Endometrium (tissue), 2 donors: Measurements from ENCODE around the gene TRIP12.
A peak's percentile ranks its signal among the peaks of the same experiment; 100 is the strongest.
"Not testable (repeated sequence)": the region's sequence is repeated elsewhere in the genome, so short reads cannot be mapped to it uniquely, and the experiment has no call there.

Experiments used
- FAIRE-seq: peaks from 2 replicates; lab custom pipeline; 2012; peaks lifted over from hg19 to GRCh38; lab: Jason Lieb, UNC
- donor health status: control.
- donor health status: control.

The TRIP12 gene

GRCh38 chr2:229921892-229922448 is at the start of gene TRIP12:
Gene TRIP12 (minus strand): TSS chr2:229922009. CDS start chr2:229880079, 41,930 bp downstream.
- peak; percentile 45 for FAIRE-seq

GRCh38 chr2:229971298-229971790 is 49.5 kb upstream of the TRIP12 start:
- no peak for FAIRE-seq

- FAIRE-seq: no peak
These were observed 48.6 kb upstream of the TRIP12 start for GRCh38 chr2:229970406-229970805.

GRCh38 chr2:229969921-229970320 is 48.1 kb upstream of the TRIP12 start:
- no peak for FAIRE-seq

GRCh38 chr2:229963596-229963995 is 41.8 kb upstream of the TRIP12 start:
- FAIRE-seq: not testable (repeated sequence)

GRCh38 chr2:229956491-229956890 is 34.7 kb upstream of the TRIP12 start:
- no peak for FAIRE-seq

GRCh38 chr2:229955663-229956062 is 33.9 kb upstream of the TRIP12 start:
- no peak for FAIRE-seq

- no peak for FAIRE-seq
These were observed 30.5 kb upstream of the TRIP12 start for GRCh38 chr2:229952256-229952835.

GRCh38 chr2:229947544-229947943 is 25.7 kb upstream of the TRIP12 start:
- FAIRE-seq: no peak

GRCh38 chr2:229945975-229946374 is 24.2 kb upstream of the TRIP12 start:
- FAIRE-seq: no peak

GRCh38 chr2:229943770-229944449 is 22.1 kb upstream of the TRIP12 start:
- FAIRE-seq: peak; percentile 94

GRCh38 chr2:229943171-229943570 is 21.4 kb upstream of the TRIP12 start:
- FAIRE-seq: no peak

GRCh38 chr2:229942671-229943070 is 20.9 kb upstream of the TRIP12 start:
- FAIRE-seq: no peak

- FAIRE-seq: no peak
These were observed 15.7 kb upstream of the TRIP12 start for GRCh38 chr2:229937537-229937936.

GRCh38 chr2:229931241-229931640 is 9.4 kb upstream of the TRIP12 start:
- no peak for FAIRE-seq

- FAIRE-seq: no peak
These were observed 8.8 kb upstream of the TRIP12 start for GRCh38 chr2:229930656-229931055.

- FAIRE-seq: no peak
These were observed 6.1 kb upstream of the TRIP12 start for GRCh38 chr2:229927817-229928321.

GRCh38 chr2:229925201-229925600 is 3.4 kb upstream of the TRIP12 start:
- no peak for FAIRE-seq

GRCh38 chr2:229924541-229924940 is 2.7 kb upstream of the TRIP12 start:
- FAIRE-seq: not testable (repeated sequence)

GRCh38 chr2:229922449-229923386 is 909 bp upstream of the TRIP12 start, which contains the start of gene FBXO36:
Gene FBXO36 (plus strand): TSS chr2:229922503. CDS start chr2:229922514, 11 bp downstream.
- FAIRE-seq: no peak

GRCh38 chr2:229921101-229921891 is 513 bp downstream of the TRIP12 start:
- no peak for FAIRE-seq
